Bronchial epithelial cell (primary cell): ENCODE results near the gene CDC23. TPM values are rescaled to one million over a fixed set of nuclear protein-coding genes. Genes with fewer than 3 reads are reported as not detected.
A peak's percentile ranks its signal among the peaks of the same experiment; 100 is the strongest.
"Not testable (repeated sequence)": the region's sequence is repeated elsewhere in the genome, so short reads cannot be mapped to it uniquely, and the experiment has no call there.

Source experiments
- DNase-seq: peaks from one replicate; pipeline ENCODE4 v3.0.0-alpha.2; 2010; ENCODE audit warnings: low read depth
- FAIRE-seq: peaks from 2 replicates; lab custom pipeline; 2011; peaks lifted over from hg19 to GRCh38; lab: Jason Lieb, UNC
- H3K27me3 ChIP-seq: 2 replicates; pipeline ENCODE4 v1.5.1; 2011; ENCODE audit warnings: low read length; ENCODE audit not compliant: control insufficient read depth, insufficient read depth
- H3K36me3 ChIP-seq: 2 replicates; pipeline ENCODE4 v1.5.1; 2011; ENCODE audit warnings: low read length; ENCODE audit not compliant: control insufficient read depth, insufficient read depth
- H3K4me3 ChIP-seq: 2 replicates; pipeline ENCODE4 v1.5.1; 2011; ENCODE audit warnings: mild to moderate bottlenecking, low read depth, low read length, control low read depth
- total RNA-seq: library from RNA; depleted of rRNA; stranded (reverse); fragments of >200 nt; gene quantifications from 2 replicates; pipeline ENCODE4 v1.2.1, GENCODE V29; 2014
- TF ChIP-seq, protein P1 (sequence below): IDR thresholded peaks from 2 replicates; pipeline ENCODE4 v1.5.1; 2011; ENCODE audit warnings: mild to moderate bottlenecking, moderate library complexity, low read length, control low read depth, inconsistent platforms; ENCODE audit not compliant: insufficient read depth, severe bottlenecking

CDC23 gene
- total RNA-seq, 1 donor from 2014 or later, result 19.7 TPM

GRCh38 chr5:138210985-138211384, 2.1 kb downstream of the CDC23 start:
- TF ChIP-seq, protein P1, sequence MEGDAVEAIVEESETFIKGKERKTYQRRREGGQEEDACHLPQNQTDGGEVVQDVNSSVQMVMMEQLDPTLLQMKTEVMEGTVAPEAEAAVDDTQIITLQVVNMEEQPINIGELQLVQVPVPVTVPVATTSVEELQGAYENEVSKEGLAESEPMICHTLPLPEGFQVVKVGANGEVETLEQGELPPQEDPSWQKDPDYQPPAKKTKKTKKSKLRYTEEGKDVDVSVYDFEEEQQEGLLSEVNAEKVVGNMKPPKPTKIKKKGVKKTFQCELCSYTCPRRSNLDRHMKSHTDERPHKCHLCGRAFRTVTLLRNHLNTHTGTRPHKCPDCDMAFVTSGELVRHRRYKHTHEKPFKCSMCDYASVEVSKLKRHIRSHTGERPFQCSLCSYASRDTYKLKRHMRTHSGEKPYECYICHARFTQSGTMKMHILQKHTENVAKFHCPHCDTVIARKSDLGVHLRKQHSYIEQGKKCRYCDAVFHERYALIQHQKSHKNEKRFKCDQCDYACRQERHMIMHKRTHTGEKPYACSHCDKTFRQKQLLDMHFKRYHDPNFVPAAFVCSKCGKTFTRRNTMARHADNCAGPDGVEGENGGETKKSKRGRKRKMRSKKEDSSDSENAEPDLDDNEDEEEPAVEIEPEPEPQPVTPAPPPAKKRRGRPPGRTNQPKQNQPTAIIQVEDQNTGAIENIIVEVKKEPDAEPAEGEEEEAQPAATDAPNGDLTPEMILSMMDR, result no peak
- H3K27me3 ChIP-seq, result no peaks in the 10 kb centered on the region

GRCh38 chr5:138193859-138194258, 19.3 kb downstream of the CDC23 start:
- H3K36me3 ChIP-seq, result peaks cover 17% of the 10 kb centered on the region
- not testable (repeated sequence) for FAIRE-seq, DNase-seq

More at GRCh38 chr5:138210985-138211384, 2.1 kb downstream of the CDC23 start:
- FAIRE-seq, result no peak
- H3K4me3 ChIP-seq, result no peak overlapping the region
- DNase-seq, result no peak
- no peaks in the 10 kb centered on the region for H3K36me3 ChIP-seq

GRCh38 chr5:138192826-138193225, 20.3 kb downstream of the CDC23 start:
- DNase-seq (no peak), FAIRE-seq (no peak)
- TF ChIP-seq, protein P1, result no peak
- H3K4me3 ChIP-seq, result no peak overlapping the region
- H3K36me3 ChIP-seq, result peaks cover 17% of the 10 kb centered on the region
- H3K27me3 ChIP-seq, result no peaks in the 10 kb centered on the region

More at GRCh38 chr5:138193859-138194258, 19.3 kb downstream of the CDC23 start:
- not testable (repeated sequence) for H3K4me3 ChIP-seq, H3K27me3 ChIP-seq

DNA sequence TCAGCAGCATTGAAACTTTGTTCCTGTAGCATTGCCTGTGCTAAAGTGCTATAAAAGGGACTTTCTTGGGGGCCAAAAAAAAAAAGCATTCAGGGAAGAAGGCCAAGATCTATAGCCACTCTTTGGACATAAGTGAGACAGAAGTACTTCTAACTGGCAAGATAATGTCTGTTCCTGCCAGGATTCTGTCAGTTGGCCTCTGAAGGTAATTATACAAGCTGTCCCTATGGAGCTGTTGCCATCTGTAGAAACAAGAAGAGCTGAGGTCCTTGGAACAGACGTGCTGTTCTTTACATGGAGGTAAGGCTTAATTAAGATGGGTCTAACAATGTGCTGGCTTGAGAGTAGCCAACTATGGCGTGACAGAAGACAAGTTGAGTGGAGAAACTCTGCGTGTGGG, 24.5 kb downstream of the CDC23 start:
- FAIRE-seq (peak; percentile 18), DNase-seq (no peak)
- H3K27me3 ChIP-seq, result no peaks in the 10 kb centered on the region
- H3K36me3 ChIP-seq, result peaks cover 14% of the 10 kb centered on the region
- TF ChIP-seq, protein P1, result no peak
- no peak overlapping the region for H3K4me3 ChIP-seq

- H3K27me3 ChIP-seq, result no peaks in the 10 kb centered on the region
- no peak overlapping the region for H3K4me3 ChIP-seq
- TF ChIP-seq, protein P1, result no peak
- peaks cover 6% of the 10 kb centered on the region for H3K36me3 ChIP-seq
- FAIRE-seq (no peak), DNase-seq (no peak)
Measured at GRCh38 chr5:138186002-138186447, 27.1 kb downstream of the CDC23 start.

GRCh38 chr5:138182808-138183207, 30.3 kb downstream of the CDC23 start:
- no peak for FAIRE-seq
- Histone ChIP-seq H3K36me3 (no peaks in the 10 kb centered on the region), H3K4me3 (no peak overlapping the region), H3K27me3 (no peaks in the 10 kb centered on the region)
- DNase-seq, result no peak
- TF ChIP-seq, protein P1, result no peak
